ENCODE measurements around the gene MAP3K6. TPM values are rescaled to one million over a fixed set of nuclear protein-coding genes. Genes with fewer than 3 reads are reported as not detected.

Gene MAP3K6
- polyA plus RNA-seq, 1 donor from 2014 or later: 4.4 TPM

- no peak overlapping the region for H2AFZ ChIP-seq (ENCODE audit: low read depth, low read length)
- no peaks in the 10 kb centered on the region for H3K79me2 ChIP-seq (replicated peaks; ENCODE audit: insufficient read depth, low read length)
- H3F3A ChIP-seq (ENCODE audit: insufficient read depth, low read length, poor library complexity, severe bottlenecking): no peaks in the 10 kb centered on the region
- H3K27me3 ChIP-seq (ENCODE audit: insufficient read depth, low read depth, low read length): peaks cover 25% of the 10 kb centered on the region
- no peak overlapping the region for H3K27ac ChIP-seq (ENCODE audit: low read length)
- no peaks in the 10 kb centered on the region for H4K20me1 ChIP-seq (ENCODE audit: insufficient read depth)
- no peak for TF ChIP-seq EZH2 (IDR thresholded peaks at IDR 0.05; ENCODE audit: borderline replicate concordance, insufficient read depth, low read length, poor library complexity, severe bottlenecking)
- no peak for TF ChIP-seq CTCF (IDR thresholded peaks at IDR 0.05; ENCODE audit: poor library complexity, severe bottlenecking)
- no peak for TF ChIP-seq RAD21 (conservative IDR thresholded peaks at IDR 0.05)
- TF ChIP-seq MXI1 (conservative IDR thresholded peaks at IDR 0.05; ENCODE audit: poor library complexity, severe bottlenecking): no peak
- TF ChIP-seq REST (IDR thresholded peaks at IDR 0.05; ENCODE audit: borderline replicate concordance): no peak
- no peak for TF ChIP-seq TAF1 (IDR thresholded peaks at IDR 0.05; ENCODE audit: low read depth)
- no peak for TF ChIP-seq EP300 (conservative IDR thresholded peaks at IDR 0.05; ENCODE audit: poor library complexity, severe bottlenecking)
- TF ChIP-seq SMC3 (conservative IDR thresholded peaks at IDR 0.05; ENCODE audit: poor library complexity): no peak
- no peak for TF ChIP-seq POLR2AphosphoS5 (IDR thresholded peaks at IDR 0.05)
- H3K4me2 ChIP-seq (ENCODE audit: low read length): no peak overlapping the region
- no peak overlapping the region for H3K4me3 ChIP-seq (ENCODE audit: low read length)
- no peak overlapping the region for H3K9ac ChIP-seq (ENCODE audit: low read length)
- H3K9me3 ChIP-seq (ENCODE audit: low read length): no peaks in the 10 kb centered on the region
- no peaks in the 10 kb centered on the region for H3K36me3 ChIP-seq (ENCODE audit: insufficient read depth, low read length)
- H3K9me2 ChIP-seq (ENCODE audit: insufficient read depth, low read length): no peaks in the 10 kb centered on the region
Observed at GRCh38 chr1:27361553-27361952, 5.2 kb downstream of the MAP3K6 start.

GRCh38 chr1:27361044-27361402 is 5.7 kb downstream of the MAP3K6 start:
- H3K27ac ChIP-seq (ENCODE audit: low read length): no peak overlapping the region
- no peak overlapping the region for H2AFZ ChIP-seq (ENCODE audit: low read depth, low read length)
- H3K79me2 ChIP-seq (replicated peaks; ENCODE audit: insufficient read depth, low read length): no peaks in the 10 kb centered on the region
- H3K27me3 ChIP-seq (ENCODE audit: insufficient read depth, low read depth, low read length): peaks cover 24% of the 10 kb centered on the region
- no peak overlapping the region for H3K4me2 ChIP-seq (ENCODE audit: low read length)
- H3K9ac ChIP-seq (ENCODE audit: low read length): no peak overlapping the region
- no peak overlapping the region for H3K4me3 ChIP-seq (ENCODE audit: low read length)
- H3F3A ChIP-seq (ENCODE audit: insufficient read depth, low read length, poor library complexity, severe bottlenecking): no peaks in the 10 kb centered on the region
- TF ChIP-seq MXI1 (conservative IDR thresholded peaks at IDR 0.05; ENCODE audit: poor library complexity, severe bottlenecking): no peak
- no peak for TF ChIP-seq RAD21 (conservative IDR thresholded peaks at IDR 0.05)
- no peak for TF ChIP-seq REST (IDR thresholded peaks at IDR 0.05; ENCODE audit: borderline replicate concordance)
- no peak for TF ChIP-seq TAF1 (IDR thresholded peaks at IDR 0.05; ENCODE audit: low read depth)
- TF ChIP-seq EZH2 (IDR thresholded peaks at IDR 0.05; ENCODE audit: borderline replicate concordance, insufficient read depth, low read length, poor library complexity, severe bottlenecking): no peak
- TF ChIP-seq EP300 (conservative IDR thresholded peaks at IDR 0.05; ENCODE audit: poor library complexity, severe bottlenecking): no peak
- no peak for TF ChIP-seq POLR2AphosphoS5 (IDR thresholded peaks at IDR 0.05)
- TF ChIP-seq CTCF (IDR thresholded peaks at IDR 0.05; ENCODE audit: poor library complexity, severe bottlenecking): no peak
- no peak for TF ChIP-seq SMC3 (conservative IDR thresholded peaks at IDR 0.05; ENCODE audit: poor library complexity)
- H4K20me1 ChIP-seq (ENCODE audit: insufficient read depth): no peaks in the 10 kb centered on the region
- H3K9me2 ChIP-seq (ENCODE audit: insufficient read depth, low read length): no peaks in the 10 kb centered on the region
- no peaks in the 10 kb centered on the region for H3K9me3 ChIP-seq (ENCODE audit: low read length)
- no peaks in the 10 kb centered on the region for H3K36me3 ChIP-seq (ENCODE audit: insufficient read depth, low read length)

Data from neural cell (in vitro differentiated cells).